OCI-LY1 (cell line): Measurements from ENCODE around the gene LHX3.

Experiments used
- EZH2 ChIP-seq: fragments of 200-600 bp; sonication (generic), shearing (Covaris generic); IDR thresholded peaks from 2 replicates; pipeline ENCODE4 v1.8.0; 2017; ENCODE audit warnings: borderline replicate concordance, mixed run types, mild to moderate bottlenecking, antibody characterized with exemption, low read length, moderate library complexity, mixed read lengths
- TF ChIP-seq, protein P1 (sequence below): fragments of 200-600 bp; sonication (generic), shearing (Covaris generic); IDR thresholded peaks from 2 replicates; pipeline ENCODE4 v1.5.1; 2017; ENCODE audit warnings: mild to moderate bottlenecking, antibody characterized with exemption, low read length, moderate library complexity, mixed read lengths

DNA sequence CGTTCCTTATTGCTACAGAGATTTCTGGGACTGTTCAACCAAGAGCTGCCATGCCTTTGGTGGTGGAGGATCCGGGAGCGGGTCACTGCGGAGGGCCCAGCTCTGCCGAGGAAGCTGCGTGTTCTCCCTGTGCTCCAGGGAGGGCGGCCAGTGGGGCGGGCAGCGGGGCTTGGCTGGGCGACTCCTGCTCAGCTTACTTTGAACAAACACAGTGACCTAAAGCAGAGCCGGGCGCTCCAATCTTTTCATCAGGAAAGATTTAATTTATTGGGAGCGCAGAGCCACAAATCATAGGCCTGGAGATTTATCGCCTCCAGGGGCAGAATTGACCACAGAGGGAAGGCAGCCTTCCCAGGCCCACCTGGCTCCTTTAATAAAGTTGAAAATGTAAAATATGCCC is 27.7 kb downstream of the LHX3 start:
- TF ChIP-seq, protein P1, sequence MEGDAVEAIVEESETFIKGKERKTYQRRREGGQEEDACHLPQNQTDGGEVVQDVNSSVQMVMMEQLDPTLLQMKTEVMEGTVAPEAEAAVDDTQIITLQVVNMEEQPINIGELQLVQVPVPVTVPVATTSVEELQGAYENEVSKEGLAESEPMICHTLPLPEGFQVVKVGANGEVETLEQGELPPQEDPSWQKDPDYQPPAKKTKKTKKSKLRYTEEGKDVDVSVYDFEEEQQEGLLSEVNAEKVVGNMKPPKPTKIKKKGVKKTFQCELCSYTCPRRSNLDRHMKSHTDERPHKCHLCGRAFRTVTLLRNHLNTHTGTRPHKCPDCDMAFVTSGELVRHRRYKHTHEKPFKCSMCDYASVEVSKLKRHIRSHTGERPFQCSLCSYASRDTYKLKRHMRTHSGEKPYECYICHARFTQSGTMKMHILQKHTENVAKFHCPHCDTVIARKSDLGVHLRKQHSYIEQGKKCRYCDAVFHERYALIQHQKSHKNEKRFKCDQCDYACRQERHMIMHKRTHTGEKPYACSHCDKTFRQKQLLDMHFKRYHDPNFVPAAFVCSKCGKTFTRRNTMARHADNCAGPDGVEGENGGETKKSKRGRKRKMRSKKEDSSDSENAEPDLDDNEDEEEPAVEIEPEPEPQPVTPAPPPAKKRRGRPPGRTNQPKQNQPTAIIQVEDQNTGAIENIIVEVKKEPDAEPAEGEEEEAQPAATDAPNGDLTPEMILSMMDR: no peak
- TF ChIP-seq EZH2: no peak
